Mucosa of stomach (tissue), 1 donor: Measurements from ENCODE around the gene GJC2.

Experiments
- H3K27me3 ChIP-seq: one replicate; pipeline ENCODE4 v1.7.0; 2013; ENCODE audit warnings: mild to moderate bottlenecking, low read length; ENCODE audit not compliant: control insufficient read depth, insufficient read depth
- H3K36me3 ChIP-seq: one replicate; pipeline ENCODE4 v1.7.0; 2013; ENCODE audit warnings: low read length; ENCODE audit not compliant: control insufficient read depth, insufficient read depth
- H3K4me1 ChIP-seq: one replicate; pipeline ENCODE4 v1.7.0; 2013; ENCODE audit warnings: mild to moderate bottlenecking, low read length; ENCODE audit not compliant: control insufficient read depth, insufficient read depth
- H3K4me3 ChIP-seq: one replicate; pipeline ENCODE4 v1.7.0; 2013; ENCODE audit warnings: low read length
- H3K9ac ChIP-seq: one replicate; pipeline ENCODE4 v1.7.0; 2013; ENCODE audit warnings: mild to moderate bottlenecking, low read length, moderate library complexity
- H3K9me3 ChIP-seq: one replicate; pipeline ENCODE4 v1.7.0; 2013; ENCODE audit warnings: mild to moderate bottlenecking, low read length, moderate library complexity; ENCODE audit not compliant: control insufficient read depth
- donor health status: Pancreatic carcinoma.

GJC2 gene

DNA sequence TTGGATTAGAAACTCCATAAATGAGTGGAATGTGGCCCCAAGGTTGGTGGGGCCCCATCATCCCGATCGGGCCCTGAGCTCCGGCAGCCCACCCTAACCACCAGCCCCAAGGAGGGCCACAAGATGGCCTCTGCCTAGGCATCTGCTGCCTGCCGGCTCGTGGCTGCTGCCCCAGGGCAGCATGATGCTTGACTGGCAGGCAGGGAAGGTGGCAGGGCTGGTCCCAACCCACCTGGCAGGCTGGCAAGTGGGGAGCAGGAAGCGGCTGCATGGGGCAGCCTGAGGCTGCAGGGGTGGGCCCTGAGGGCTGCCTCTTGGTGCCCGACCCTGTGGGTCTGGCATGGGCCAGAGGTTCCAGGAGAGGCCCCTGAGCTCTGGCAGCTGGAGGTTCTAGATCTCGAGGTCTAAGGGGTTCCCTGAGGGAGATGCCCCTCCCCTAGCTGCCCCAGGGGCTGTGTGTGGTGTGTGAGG, 760 bp upstream of the GJC2 start:
- Histone ChIP-seq H3K9ac (peak overlapping the region; percentile 55), H3K9me3 (no peaks in the 10 kb centered on the region), H3K4me3 (no peak overlapping the region), H3K4me1 (peaks cover 44% of the 10 kb centered on the region), H3K27me3 (no peaks in the 10 kb centered on the region), H3K36me3 (peaks cover 4% of the 10 kb centered on the region)

DNA sequence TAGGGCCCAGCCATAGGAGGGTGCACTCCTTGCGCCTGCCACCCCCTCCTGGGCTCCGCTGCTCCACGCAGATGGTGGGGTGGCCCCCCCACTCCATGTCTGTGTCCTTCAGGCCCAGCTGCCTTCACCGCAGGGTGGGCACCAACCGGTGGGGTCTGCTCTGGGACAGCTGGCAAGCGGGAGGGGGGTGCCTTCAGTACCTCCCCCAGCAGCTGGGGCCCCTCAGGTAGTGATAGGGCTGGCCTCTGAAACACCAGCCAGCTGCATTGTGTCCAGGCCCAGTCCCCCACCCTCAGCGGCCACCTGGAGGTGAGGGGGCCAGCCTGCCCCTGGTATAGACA, 360 bp downstream of the GJC2 start:
- Histone ChIP-seq H3K9ac (peak overlapping the region; percentile 43), H3K9me3 (no peaks in the 10 kb centered on the region), H3K4me3 (no peak overlapping the region), H3K4me1 (peaks cover 36% of the 10 kb centered on the region), H3K36me3 (peaks cover 4% of the 10 kb centered on the region), H3K27me3 (no peaks in the 10 kb centered on the region)

DNA sequence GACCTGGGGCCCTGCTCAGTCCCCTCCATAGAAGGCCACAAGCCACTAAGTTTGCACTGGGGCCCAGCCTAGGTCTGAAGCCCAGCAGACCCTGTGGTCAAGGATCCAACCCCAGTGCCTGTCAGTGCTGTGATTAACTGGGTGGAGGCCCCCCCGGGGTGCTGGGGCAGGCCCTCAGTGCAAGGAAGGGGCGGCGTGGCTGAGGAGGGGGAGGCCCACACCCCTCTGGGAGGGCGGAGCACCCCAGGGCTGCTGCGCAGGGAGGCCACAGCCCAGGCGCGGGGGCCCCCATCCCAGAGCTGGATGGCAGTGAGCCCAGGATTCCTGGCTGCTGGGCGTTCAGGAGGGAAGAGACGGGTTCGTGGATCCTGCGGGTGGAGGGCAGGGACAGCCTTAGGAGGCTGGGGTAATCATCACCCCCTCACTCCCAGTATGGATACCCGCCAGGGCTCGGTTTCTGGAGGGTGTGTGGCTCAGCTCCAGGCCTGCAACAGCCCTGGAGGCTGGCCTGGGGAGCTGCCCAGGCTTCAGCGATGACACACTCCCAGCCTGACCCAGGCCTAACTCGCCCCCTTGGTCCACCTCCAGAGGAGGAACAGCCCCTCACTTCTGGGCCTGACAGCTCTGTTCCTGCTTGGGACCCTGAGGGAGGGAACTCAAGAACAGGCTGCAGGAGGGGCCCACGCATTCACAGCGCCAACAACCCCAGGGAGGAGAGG, 890 bp downstream of the GJC2 start:
- Histone ChIP-seq H3K36me3 (peaks cover 4% of the 10 kb centered on the region), H3K9me3 (no peaks in the 10 kb centered on the region), H3K4me3 (no peak overlapping the region), H3K9ac (peak overlapping the region; percentile 43), H3K4me1 (peaks cover 40% of the 10 kb centered on the region), H3K27me3 (no peaks in the 10 kb centered on the region)

DNA sequence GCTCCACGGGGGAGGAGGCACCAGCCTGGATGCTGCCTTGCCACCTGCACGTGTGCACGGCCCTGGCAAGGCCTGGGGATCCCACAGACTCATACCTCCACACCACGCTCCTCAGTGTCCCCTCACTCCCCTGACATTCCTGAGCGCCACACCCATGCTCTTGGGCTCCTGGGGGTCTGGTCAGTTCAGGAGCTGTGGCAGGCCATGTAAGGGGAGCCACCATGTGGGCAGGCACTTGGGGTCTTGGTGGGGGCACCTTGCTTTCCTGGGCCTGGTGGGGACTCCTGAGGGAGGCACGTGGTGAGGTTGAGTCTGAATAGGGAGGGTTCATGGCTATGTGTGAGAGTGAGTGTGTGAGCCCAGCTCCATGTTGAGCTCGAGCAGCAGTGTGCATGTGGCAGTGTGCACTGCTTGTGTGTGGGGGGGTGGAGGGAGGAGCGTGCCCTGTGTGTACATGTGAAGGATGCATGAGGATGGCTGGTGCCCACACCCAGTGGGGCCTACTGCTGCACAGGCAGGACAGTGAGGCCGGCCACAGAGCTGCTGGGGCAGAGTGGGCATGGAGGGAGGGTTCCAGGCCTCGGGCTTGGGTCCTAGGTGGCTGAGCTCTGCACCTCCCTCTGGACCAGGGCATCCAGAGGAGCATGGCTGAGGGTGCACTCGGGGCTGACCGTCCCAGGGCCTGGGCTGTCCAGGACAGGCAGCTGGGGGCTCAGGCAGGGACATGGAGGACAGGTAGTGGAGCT, 1.6 kb downstream of the GJC2 start:
- Histone ChIP-seq H3K4me1 (peaks cover 40% of the 10 kb centered on the region), H3K9ac (peak overlapping the region; percentile 43), H3K4me3 (no peak overlapping the region), H3K36me3 (peaks cover 4% of the 10 kb centered on the region), H3K27me3 (no peaks in the 10 kb centered on the region), H3K9me3 (no peaks in the 10 kb centered on the region)

DNA sequence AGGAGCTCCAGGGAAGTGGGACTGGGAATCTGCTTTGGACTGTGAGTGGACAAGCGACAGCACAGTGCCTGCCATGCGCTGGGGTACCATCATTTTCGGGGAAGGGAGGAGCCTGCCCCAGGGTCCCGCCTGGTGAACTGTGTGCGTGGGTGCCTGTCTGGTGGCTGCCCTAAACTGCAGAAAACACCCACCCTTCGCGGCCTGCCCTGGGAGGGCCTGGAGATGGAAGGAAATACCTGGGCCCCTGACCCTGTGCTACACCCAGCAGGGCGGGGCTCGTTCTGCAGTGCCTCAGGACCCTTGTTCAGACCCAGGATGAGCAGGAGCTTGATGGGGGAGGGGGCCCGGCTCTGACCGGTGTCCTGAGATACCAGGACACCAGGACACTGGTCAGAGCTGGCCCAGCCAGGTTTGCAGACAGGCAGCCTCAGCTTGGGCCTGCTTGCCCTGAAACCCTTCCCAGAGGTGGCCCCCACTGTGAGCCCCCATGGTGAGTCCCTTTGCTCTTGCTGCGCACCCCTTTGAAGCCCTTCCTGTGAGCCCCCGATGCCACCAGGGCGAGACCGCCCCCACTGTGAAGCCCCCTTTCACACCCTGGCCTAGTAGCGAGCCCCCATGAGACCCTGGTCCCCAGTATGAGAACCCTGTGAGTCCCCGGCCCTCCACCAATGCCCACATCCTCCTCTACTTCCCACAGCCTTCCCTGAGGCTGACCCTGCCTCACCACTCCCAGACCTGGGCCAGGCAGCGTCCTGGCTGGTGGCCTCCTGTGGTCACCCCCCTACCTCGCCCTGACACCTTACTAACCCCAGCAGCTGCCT, 2.6 kb downstream of the GJC2 start:
- peaks cover 40% of the 10 kb centered on the region for H3K4me1 ChIP-seq
- no peak overlapping the region for H3K9ac ChIP-seq
- no peaks in the 10 kb centered on the region for H3K27me3 ChIP-seq
- no peaks in the 10 kb centered on the region for H3K36me3 ChIP-seq
- no peaks in the 10 kb centered on the region for H3K9me3 ChIP-seq
- no peak overlapping the region for H3K4me3 ChIP-seq

DNA sequence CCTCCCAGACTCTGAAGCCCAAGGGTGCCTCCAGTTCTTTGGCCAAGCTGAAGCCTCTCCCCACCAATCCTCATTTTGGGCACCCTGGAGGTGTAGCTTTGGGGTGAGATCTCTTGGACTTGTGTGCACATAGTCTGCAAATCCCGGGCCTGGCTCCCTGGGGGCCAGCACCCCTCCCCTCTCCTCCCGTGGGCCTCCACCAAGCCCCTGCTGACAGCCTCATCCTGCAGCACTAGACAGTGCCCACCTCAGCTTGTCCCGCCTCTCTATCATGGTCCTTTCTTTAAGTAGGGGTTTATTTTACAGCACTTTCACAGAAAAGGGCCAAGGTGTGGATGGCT, 3.2 kb downstream of the GJC2 start:
- no peaks in the 10 kb centered on the region for H3K36me3 ChIP-seq
- H3K4me1 ChIP-seq: peaks cover 40% of the 10 kb centered on the region
- H3K9ac ChIP-seq: no peak overlapping the region
- no peaks in the 10 kb centered on the region for H3K9me3 ChIP-seq
- no peak overlapping the region for H3K4me3 ChIP-seq
- H3K27me3 ChIP-seq: no peaks in the 10 kb centered on the region

DNA sequence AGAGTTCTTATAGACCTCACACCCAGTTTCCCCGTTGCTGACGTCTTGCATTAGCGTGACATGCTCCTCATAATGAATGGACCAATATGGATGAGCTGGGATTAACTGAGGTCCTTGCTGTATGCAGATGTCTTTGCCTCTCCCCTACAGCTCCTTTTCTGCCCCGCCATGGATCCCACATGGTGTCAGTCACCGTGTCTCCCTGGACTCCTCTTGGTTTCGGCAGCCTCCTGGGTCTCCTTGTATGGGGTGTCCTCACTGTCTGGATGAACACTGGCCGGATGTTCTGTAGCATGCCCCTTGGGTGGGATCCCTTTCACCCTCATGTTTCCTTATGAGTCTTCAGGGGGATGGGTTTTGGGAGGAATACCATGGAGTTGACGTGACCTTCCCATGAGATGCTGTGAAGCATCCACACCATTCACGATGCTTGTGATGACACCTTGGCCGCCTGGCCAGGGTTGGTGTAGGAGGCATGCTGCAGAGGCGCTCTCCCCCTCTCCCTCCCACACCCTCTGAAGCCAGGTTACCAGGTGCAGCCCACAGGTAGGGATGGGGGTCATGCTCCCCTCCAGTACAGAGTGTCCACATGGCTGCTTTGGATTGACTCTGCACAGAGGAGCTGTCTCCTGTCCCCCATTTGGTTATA, 4.4 kb downstream of the GJC2 start:
- Histone ChIP-seq H3K27me3 (no peaks in the 10 kb centered on the region), H3K36me3 (no peaks in the 10 kb centered on the region), H3K4me1 (peaks cover 28% of the 10 kb centered on the region), H3K4me3 (no peak overlapping the region), H3K9ac (no peak overlapping the region), H3K9me3 (no peaks in the 10 kb centered on the region)

DNA sequence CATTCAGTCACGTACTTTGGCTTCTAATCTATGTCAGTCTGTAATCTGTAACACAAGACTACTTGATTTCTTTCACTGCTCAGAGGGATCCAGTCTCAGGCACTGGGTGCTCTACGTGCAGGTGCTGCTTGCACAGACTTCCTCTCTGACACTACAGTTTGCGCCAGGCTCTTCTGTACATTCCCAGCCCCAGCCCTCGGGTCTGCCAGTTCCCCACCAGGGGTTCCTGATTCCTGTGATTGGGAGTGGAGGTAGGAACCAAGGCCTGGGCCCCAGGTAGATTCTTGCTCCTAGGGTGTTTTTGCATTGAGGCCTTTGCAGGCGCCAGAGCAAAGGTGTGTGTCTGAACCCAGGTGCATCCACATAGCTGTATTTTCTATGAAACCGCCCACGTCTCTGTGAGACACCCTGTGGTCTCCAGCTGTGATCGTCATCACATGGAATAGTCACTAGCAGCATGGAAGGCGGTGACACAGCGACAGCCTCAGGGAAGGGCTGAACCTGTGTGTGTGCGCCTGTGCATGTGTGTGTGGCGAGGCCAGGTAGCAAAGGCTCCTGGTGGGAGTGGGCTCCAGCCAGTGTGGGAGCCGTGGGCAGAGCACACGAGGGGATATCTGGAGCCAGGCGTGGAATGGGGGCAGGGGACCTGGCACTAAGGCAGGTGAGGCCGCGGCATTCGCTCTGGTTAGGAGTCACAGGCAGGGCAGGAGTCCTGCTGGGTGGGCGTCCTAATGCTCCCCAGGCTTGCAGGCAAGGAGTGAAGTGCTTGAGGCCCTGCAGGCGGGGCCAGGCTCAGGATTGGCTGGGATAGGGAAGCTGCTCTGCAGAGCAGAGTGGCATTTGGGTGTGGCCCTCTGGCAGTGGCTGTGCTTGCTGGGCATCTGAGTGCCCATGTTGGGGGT, 5.2 kb downstream of the GJC2 start:
- H3K9me3 ChIP-seq: no peaks in the 10 kb centered on the region
- H3K9ac ChIP-seq: no peak overlapping the region
- H3K4me1 ChIP-seq: peaks cover 21% of the 10 kb centered on the region
- no peaks in the 10 kb centered on the region for H3K36me3 ChIP-seq
- H3K4me3 ChIP-seq: no peak overlapping the region
- no peaks in the 10 kb centered on the region for H3K27me3 ChIP-seq

DNA sequence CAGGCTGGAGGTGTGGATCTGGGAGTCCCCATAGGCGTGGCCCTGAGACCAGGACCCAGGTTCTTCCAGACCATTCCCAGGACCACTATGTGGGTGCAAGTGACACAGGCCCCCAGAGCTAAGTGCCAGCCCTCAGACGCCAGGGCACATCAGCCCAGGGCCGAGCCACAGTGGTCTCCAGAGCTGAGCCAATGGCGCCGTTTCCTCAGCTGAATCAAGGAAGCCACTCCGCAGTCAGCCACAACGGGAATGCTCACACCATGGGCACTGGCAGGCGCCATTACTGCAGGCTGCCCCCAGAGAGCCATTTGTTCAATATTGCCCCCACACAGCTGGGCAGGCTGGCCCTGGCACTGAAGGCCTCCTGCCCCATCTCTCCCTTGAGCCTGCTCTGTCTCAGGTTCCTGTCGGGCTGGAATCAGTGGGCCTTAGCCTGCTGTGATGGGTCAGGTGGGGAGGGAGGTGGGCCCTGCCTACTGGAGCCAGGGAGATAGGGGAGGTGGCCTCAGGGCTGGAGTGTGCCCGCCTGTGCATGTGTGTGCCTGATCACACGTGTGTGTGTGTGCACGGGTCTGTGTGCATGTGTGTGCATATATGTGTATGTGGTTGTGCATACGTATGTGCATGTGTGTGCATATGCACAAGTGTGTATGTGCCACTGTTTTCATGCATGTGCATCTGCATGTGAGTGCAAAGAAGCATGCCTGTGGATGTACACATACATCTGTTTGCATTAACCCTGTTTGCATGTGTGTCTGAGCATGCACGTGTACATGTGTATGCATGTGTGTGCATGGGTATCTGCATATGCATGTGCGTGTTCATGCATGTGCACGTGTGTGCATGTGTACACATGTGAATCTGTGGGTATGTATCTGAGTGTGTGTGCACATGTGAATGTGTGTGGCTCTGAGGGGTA, 6.1 kb downstream of the GJC2 start:
- Histone ChIP-seq H3K9me3 (no peaks in the 10 kb centered on the region), H3K9ac (no peak overlapping the region), H3K27me3 (peaks cover 6% of the 10 kb centered on the region), H3K4me3 (no peak overlapping the region), H3K36me3 (no peaks in the 10 kb centered on the region), H3K4me1 (peaks cover 16% of the 10 kb centered on the region)

DNA sequence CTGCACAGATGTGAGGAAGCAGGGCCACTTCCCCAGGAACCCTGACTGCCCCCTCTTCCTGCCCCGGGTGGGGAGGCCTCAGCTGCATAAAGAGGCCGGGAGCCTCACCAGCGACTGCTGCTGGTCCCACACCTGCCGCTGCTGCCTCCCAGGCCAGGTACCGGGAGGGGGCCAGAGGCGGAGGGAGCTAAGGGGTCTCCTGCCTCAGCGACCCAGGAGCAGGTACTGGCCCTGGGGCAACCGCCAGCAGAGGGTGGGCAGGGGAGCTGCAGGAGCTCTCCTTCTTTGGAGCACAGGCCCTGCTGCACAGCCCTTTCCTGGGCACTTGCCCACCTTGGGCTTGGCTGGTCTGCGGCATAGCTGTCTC, 6.8 kb downstream of the GJC2 start:
- Histone ChIP-seq H3K4me3 (no peak overlapping the region), H3K36me3 (no peaks in the 10 kb centered on the region), H3K27me3 (peaks cover 6% of the 10 kb centered on the region), H3K4me1 (peaks cover 12% of the 10 kb centered on the region), H3K9ac (no peak overlapping the region), H3K9me3 (no peaks in the 10 kb centered on the region)
